GM21360 (cell line): ENCODE measurements around the gene GPR153.
"Not testable (repeated sequence)": the region's sequence is repeated elsewhere in the genome, so short reads cannot be mapped to it uniquely, and the experiment has no call there.

Experiments
- ATAC-seq: cut with Tn5 transposase; IDR thresholded peaks from one replicate; pipeline ENCODE4 v1.9.1; 2021; ENCODE audit warnings: mild to moderate bottlenecking, moderate library complexity; ENCODE audit not compliant: unreplicated experiment

Gene GPR153

DNA sequence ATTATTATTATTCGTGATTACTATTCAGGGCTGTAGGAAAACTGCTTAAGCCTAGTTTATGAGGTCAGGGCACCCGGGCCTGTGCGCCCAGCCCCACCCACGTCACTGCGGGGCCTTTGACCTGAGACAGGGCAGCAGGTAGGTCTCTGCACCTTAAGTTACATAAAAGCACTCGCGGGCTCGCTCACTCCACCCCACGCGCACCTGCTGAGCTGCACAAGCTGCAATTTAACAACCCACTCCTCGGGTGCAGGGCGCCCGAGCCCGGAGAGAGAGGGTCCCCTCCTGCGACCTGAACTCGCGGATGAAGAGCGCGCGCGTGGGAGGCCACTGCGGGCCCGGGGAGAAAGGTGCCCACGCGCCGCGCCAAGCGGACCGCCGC is 25.6 kb downstream of the GPR153 start:
- no peak for ATAC-seq

DNA sequence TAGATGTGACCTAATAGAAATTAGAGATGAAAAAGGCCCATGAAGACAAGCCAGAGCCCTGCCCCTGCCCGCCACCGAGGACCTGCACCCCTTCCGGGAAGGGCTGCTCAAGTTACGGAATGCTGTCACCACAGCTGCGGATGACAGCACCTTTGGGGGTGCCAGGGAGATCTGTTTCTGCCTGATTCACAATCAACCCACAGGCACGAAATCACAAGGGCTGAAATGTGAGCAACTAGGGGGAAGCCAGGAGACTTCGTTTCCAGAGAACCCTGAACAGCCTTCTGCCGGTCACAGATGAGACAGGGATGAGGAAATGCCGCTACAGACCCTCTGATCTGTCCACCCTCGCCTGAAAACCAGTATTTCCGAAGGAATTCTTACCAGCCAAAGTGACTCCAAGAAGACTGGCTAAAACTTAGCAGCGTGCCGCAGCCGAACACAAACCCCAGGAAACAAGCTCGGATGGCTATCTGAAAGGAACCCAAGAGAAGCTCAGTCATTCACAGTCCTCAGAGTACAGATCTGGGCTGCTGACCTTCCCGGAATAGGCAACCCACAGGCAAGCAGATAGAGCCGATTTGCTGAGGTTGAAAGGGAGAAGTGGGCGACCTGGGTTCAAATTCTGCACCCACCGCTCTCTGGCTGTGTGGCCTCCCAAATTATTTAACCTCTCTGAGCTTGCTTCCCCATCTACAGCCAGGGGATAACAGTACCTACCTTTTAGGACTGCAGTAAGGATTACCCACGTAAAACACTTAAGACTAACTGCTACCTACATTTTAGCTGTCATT is 26.2 kb downstream of the GPR153 start:
- no peak for ATAC-seq

DNA sequence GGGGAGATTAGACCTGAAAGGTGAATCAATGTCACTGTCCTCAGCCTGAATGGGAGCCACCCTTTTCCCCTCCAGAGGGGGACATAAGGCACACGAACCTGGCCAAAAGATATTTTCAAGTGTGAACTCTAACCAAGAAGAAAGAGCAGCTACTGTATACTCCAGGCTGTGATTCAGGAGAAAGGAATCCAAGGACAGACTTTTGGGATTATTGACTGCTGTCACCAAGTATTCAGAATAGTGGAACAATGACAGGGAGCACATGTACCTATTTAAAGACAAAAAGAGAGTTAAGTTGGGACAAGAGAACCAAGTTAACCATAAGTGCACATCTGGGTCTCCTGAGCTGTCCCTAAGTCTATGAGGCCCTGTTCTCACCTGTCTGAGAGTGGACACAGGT is 27.5 kb downstream of the GPR153 start:
- ATAC-seq = no peak

DNA sequence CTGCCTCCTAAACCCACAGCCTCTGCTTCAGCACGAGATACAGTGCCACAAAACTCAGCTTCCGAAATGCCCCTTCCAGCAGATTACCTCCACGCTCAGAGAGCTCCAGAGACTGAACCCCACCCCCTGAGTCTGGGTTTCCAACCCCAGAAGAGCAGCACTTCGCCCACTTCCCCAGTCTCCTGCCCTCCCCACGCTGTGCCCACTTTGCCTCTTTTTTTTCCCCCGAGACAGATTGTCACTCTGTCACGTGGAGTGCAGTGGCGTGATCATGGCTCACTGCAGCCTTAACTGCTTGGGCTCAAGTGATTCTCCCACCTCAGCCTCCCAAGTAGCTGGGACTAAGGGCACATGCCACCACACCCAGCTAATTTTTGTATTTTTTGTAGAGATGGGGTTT is 35.2 kb downstream of the GPR153 start:
- ATAC-seq = no peak

DNA sequence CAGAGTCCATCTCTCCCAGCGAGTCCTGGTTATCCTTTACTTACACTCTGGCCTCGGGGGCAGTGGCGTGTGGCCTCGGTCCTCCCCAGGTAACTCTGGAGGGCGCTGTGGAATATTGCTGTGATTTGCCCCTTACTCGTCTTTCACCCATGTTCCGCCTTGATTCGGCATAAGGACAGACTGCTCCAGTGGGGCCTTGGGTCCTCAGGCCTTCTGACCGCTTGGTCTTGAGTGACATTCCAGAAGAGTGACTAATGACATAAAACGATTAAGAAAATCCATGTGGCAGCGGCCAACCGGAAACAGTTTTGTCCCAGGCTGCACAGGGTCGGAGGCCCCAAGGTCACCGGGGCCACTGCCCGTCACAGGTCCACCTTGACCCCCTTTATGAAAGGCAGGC is 36.2 kb downstream of the GPR153 start:
- ATAC-seq = no peak

DNA sequence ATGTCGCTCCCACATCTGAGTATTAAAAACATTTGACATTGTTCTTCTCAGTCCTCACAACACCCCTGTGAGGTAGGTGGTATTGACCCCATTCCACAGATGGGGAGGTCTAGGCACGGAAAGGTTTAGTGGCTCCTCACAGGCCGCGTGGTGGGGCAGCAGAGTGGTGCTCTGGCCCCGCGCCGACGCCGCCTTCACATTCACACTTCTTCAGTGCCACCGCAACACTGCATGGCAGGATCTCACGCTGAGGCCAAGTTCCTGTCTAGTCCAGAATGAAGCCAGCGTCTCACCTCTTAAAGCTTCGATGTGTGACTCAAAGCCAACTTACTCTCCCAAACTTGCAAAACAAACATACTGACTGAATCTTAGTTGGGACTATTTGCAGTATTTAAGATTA is 37.3 kb downstream of the GPR153 start:
- no peak for ATAC-seq

DNA sequence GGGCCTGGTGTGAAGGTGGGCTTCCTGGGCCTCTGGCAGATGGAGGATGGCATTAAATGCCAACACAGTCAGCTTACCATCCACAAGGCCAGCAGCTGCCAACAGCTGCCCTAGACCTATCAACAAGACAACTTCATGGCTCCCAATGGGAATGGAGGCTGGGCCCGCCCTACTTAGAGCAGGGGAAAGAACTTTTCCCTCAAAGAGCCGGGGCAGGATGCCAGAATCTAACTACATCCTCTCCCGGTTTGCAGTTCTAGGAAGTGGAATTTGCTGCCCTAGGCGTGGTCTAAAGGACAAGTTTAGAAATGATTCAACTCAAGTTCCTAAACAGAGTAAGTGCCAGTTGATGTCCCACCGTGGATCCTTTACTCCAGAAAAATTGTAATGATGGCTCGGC is 38.3 kb downstream of the GPR153 start:
- no peak for ATAC-seq

DNA sequence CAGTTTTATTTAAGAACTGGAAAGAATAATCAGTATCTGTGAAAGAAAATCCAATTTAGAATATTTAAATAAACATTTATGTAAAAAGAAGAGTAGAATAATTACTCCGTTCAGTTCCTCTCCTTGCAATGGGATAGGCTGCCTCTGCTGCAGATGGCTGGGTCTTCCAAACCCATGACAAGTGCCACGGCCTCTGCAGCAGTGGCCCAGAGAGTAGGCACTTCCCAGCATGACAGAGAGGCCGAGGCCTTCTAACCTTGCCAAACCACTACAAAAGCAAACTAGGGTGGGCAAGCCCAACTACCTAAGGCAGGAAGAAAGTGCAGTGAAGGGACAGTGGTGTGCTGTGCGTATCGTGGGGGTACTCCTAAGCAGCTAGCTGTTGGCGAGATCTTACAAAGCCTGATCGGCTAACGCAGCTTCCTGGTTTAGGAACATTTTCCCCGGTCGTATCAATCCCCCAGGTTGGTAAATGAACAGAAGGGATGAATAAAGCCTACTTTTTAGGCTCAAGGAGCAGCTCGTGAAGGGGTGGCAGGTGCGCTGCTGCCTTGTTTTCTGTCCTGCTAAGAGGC is 39.6 kb downstream of the GPR153 start:
- ATAC-seq = no peak

DNA sequence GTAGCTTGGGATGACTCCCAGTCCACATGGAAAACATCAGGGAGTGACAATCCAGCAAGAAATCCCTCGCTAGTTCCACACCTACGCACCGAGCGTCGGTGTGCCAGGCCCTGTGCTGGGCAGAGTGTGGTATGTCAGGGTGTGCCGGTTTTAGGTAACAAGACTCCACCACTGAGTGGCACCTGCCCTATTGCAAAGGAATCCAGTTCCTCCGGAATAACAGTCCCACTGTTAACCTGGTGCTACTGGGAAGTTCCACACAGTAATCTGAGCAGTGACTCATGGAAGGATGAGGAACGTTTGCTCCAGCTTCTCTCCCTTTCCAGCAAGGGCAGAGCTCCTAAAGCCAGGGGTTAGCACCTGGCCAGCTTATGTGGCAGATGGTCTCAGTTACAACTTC is 40.7 kb downstream of the GPR153 start:
- ATAC-seq = no peak

DNA sequence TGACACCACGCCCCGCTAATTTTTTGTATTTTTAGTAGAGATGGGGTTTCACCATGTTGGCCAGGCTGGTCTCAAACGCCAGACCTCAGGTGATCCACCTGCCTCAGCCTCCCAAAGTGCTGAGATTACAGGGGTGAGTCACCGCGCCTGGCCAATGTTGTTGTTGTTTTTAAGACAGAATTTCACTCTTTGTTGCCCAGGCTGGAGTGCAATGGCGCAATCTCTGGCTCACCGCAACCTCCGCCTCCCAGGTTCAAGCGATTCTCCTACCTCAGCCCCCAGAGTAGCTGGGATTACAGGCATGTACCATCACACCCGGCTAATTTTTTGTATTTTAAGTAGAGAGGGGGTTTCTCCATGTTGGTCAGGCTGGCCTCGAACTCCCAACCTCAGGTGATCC is 41.3 kb downstream of the GPR153 start:
- not testable (repeated sequence) for ATAC-seq

DNA sequence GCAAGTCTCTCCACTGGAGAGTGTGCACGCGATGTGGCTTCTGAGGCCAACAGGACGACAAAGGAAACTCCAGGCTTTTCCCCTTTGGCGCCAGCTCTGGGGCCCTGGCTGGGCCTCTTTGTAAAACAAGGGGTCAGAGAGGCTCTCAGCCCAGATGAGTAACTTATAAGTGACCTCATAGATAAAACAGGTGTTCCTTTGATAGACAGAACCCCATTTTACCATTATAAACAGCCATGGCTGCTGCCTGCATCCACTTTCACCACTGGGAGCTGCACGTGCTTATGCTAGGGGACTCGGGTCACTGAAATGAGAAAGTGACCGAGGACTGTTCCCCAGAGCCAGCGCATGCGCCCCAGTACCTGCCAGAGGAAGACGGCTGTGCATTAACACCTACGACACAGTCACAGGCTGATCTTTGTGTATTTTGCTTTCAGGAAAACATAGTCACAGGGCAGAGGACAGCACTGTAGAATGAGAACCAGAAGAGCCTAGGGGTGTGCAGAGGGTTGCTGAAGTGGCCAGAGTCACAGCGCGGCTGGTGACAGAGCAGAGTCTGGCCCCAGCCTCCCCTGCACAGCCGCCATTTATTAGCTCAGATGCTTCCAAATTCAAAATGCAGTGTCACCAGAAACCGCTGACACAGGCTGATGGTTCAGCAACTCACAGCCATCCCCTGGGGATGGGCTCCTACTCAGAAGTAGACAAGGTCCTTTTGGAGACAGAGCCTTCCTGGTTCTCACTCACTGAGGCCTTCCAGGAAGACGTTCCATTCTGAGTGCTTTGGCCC is 42.3 kb downstream of the GPR153 start:
- no peak for ATAC-seq

DNA sequence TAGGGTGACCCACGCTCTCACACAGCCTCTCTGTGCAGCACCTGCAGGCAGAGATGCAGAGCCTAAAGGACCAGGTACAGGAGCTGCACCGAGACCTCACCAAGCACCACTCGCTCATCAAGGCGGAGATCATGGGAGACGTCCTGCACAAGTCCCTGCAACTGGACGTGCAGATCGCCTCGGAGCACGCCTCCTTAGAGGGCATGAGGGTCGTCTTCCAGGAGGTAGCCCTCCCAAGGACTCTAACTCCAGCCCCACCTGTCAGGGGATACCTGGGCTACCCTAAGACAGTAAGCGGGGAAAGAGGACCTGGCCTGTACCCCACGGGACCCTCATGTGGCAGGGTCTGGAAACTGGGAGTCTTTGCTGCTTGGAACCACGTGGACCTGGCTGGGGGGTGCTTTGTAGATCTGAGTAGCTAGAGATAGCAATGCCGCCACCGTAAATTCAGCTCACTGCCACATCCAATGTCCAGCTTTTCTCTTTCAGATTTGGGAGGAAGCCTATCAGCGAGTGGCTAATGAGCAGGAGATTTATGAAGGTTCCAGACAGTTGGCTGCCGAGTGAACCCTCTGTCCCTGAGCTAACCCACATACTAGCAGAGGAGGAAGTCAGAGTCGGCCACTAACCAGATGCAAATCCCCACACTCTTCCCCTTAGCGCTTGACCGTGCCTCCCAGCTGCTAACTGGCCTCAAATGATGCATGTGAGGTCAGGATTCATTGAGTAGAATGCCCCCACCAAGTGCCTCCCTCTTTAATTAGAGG is 48.5 kb downstream of the GPR153 start:
- ATAC-seq = no peak

DNA sequence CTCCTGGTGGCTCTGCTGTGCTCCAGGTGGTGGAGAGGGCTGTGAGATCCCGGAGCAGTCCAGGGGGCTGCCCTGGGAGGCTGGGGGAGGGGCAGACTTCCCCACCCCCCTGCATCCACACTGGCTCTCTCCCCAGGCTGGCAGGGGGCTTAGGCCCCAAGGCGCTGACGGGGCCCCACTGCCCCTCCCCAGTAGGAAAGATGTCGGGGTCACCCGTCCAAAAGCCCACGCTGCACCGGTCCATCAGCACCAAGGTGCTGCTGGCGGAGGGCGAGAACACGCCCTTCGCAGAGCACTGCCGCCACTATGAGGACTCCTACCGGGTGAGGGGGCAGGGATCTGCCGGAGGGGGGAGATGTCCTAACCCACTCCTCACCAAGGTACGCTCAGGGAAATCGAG is 49.2 kb downstream of the GPR153 start:
- no peak for ATAC-seq

DNA sequence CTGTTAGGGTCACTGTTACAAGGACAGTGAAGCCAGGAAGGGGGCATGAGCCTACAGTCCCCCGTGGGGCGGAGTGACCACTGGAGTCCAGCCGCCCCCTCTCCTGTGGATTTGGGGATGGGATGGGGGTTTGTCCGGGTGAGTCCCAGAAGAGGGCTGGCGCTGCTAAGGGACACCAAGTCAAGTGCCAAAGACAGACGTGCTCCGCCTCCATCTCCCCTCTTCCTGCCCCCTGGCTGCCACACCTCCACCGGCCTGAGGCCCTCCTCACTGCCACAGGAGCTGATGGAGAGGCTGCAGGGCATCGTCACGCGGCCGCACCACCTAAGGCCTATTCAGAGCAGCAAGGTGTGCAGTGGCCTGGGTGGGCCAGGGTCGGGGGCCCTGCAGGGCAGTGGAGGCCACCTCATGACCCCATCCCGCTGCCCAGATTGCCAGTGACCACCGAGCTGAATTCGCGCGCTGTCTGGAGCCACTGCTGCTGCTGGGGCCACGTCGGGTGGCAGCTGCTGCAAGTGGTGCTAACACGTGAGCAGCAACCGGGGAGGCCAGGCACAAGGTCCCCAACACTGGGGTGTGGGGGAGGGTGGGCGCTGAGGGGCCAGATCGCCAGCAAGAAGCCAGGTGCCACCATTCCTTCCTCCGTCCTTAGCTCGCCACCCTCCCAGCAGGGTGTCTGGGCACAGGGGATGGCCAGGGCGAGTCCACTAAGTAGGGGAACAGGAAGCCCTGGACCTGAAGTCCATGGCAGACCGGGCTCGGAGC is 50.1 kb downstream of the GPR153 start:
- ATAC-seq = no peak

DNA sequence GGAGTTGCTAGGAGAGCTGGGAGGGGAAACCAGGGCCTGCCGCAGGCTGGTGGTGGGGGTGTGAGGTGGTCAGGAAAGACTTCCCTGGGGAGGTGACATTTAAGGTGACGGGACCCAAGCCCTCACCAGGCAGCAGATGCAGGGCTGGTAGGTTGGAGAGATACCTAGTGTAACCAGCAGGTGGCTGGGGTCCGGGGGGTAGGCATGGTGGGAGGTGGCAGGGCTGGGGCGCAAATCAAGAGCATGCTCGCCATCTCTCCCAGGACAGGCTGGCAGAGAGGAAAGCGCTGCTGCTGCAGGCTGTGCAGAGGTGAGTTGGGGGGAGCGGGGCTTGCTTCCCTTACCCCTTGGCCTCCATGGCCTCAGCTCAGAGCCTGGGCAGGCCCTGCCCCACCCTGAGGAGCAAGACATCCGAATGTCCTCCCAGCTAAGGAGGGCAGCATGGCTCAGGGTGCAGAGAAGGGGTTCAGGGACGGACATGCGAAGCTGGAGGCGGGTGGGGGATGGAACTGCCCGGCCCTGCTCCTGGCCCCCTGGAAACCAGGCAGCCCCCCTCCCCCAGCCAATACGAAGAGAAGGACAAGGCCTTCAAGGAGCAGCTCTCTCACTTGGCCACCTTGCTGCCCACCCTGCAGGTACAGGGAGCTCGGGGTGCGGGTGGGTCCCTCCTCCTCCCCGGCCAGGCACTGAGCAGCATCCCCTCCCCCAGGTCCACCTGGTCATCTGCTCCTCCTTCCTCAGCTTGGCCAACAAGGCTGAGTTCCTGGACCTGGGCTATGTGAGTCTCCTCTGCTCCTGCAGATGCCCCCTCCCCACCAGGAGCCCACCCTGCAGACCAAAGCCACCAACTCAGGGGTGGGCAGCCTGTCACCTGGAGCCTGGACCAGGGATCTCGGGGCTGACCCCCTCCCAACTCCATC is 51.0 kb downstream of the GPR153 start:
- no peak for ATAC-seq

DNA sequence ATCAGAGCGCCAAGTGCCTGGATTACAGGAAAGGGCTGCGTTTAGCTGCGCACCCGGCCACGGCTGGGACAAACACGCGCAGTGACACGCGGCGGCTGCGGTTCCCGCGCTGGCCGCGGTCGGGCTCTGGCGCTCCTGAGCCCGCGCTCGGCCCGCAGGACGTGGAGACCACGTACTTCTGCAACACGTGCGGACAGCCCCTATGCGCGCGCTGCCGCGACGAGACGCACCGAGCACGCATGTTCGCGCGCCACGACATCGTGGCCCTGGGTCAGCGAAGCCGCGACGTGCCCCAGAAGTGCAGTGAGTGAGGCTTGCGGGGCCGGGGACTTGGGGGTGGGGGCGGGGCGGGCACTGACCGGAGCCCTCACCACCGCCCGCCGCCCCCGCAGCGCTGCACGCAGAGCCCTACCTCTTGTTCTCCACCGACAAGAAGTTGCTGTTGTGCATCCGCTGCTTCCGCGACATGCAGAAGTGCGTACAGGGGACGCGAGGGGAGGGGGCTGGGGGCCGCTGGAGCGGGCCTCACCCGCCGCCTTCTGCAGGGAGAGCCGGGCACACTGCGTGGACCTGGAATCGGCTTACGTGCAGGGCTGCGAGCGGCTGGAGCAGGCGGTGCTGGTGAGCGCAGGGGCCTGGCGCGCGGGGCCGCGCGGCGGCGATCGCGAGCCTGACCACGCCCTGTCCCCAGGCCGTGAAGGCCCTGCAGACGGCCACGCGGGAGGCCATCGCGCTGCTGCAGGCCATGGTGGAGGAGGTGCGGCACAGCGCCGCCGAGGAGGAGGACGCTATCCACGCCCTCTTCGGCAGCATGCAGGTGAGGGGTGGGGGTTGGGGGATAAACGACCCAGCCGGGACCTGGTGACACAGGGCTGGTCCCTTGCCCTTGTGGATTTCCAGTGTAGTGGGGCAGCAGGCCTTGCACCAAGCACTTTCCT is 51.9 kb downstream of the GPR153 start:
- ATAC-seq = no peak

DNA sequence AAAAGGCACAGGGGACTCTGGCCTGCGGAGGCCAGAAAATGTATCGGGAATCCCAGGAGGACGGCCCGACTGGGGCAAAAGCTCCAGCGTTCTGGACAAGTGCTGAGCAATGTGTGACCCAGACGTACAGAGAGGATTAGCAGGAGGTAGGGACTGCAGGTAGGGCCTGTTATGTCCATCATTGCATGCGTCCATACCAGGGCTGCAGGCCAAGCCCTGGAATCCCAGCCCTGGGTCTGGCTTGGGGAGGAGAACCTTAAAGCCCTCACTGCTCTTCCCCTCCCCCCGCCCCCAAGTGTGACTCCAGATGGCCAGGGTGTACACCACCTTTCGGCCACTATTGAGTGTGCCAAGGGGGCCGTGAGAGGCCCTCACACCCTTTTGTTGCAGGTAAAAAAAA is 53.0 kb downstream of the GPR153 start:
- no peak for ATAC-seq

DNA sequence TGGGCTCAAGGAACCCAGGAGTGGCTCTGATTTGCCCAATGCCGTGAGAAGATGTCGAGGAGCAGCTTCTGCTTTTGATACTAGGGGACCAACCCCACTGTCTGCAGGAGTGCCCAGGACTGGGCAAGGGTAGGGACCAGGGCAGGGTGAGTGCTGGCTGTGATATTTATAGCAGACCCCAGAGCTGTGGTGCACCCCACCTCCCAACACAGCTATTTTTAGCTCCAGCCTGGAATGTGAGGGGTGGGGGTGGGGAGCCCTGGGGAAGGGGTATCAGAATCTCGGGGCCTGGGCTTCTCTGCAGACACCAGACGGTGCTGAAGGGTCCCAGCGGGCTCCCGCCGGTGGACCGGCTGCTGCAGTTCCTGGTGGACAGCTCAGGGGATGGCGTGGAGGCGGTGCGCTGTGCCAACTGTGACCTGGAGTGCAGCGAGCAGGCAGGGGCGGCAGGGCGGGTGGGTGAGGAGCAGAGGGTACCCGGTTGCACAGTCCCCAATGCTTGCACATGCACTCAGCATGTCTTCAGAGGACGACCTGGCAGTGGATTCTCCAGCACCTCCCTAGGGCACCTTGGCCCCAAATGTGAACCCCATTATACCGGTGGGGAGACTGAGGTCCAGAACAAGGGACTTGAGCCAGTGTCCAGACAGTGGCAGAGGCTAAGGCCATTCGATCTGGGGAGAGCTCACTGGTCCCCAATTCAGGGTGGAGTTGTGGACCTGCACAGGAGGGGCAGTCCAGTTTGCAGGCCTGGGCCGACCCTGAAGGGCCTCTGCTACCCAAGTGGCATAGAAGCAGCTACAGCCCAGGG is 53.6 kb downstream of the GPR153 start:
- ATAC-seq = no peak
